HG03521 (cell line): ENCODE measurements around the gene TBC1D24.
"Not testable (repeated sequence)": the region's sequence is repeated elsewhere in the genome, so short reads cannot be mapped to it uniquely, and the experiment has no call there.

Experiments
- ATAC-seq: cut with Tn5 transposase; IDR thresholded peaks from one replicate; pipeline ENCODE4 v1.9.1; 2021; ENCODE audit warnings: mild to moderate bottlenecking, moderate library complexity; ENCODE audit not compliant: unreplicated experiment

Gene TBC1D24

GRCh38 chr16:2554709-2555425 lies 79.9 kb downstream of the TBC1D24 start:
- not testable (repeated sequence) for ATAC-seq
